Gastrocnemius medialis (tissue), 4 donors: ENCODE data around the gene KLHL29. TPM values are rescaled to one million over a fixed set of nuclear protein-coding genes. Genes with fewer than 3 reads are reported as not detected.
A peak's percentile ranks its signal among the peaks of the same experiment; 100 is the strongest.

Experiments
- ATAC-seq, 2 donors: fragments of 150-250 bp; one replicate each; pipeline ENCODE4 v1.9.1; 2016
- DNase-seq, 2 donors: peaks; one replicate each; pipeline ENCODE4 v3.0.0-alpha.2; 2019
- H3K27ac ChIP-seq, 4 donors: fragments of 200-600 bp; sonication (generic); 1 replicate in 1 of 4; 2 replicates in 3 of 4; pipeline ENCODE4 v1.5.1; 2016 to 2018; ENCODE audit warnings: mild to moderate bottlenecking in 2 of 4, moderate library complexity in 1 of 4
- H3K27me3 ChIP-seq, 3 donors: fragments of 200-600 bp; sonication (generic) in 2 of 3; 1 replicate in 1 of 3; 2 replicates in 2 of 3; pipeline versions ENCODE4 v1.5.1 to v1.6.0; 2016 to 2019; ENCODE audit warnings: mild to moderate bottlenecking in 1 of 3, moderate library complexity in 1 of 3
- H3K36me3 ChIP-seq, 2 donors: fragments of 200-600 bp; sonication (generic) in 1 of 2; one replicate each; pipeline ENCODE4 v1.5.1; 2017 to 2018
- H3K4me1 ChIP-seq, 2 donors: fragments of 200-600 bp; sonication (generic) in 1 of 2; one replicate each; pipeline ENCODE4 v1.5.1; 2016 to 2017; ENCODE audit warnings: mild to moderate bottlenecking in 2 of 2
- H3K4me3 ChIP-seq, 4 donors: fragments of 200-600 bp; sonication (generic) in 3 of 4; 1 replicate in 1 of 4; 2 replicates in 3 of 4; pipeline ENCODE4 v1.5.1; 2016 to 2019; ENCODE audit warnings: mild to moderate bottlenecking in 2 of 4
- H3K9me3 ChIP-seq, 3 donors: fragments of 200-600 bp; sonication (generic) in 2 of 3; 1 replicate in 1 of 3; 2 replicates in 2 of 3; pipeline ENCODE4 v1.5.1; 2016 to 2019
- CTCF ChIP-seq, 5 experiments: fragments of 450-650 bp in 3 of 5; fragments of 200-600 bp in 2 of 5; sonication (generic) in 2 of 5; IDR thresholded peaks in 4 of 5; conservative IDR thresholded peaks in 1 of 5; 1 replicate in 4 of 5; 2 replicates in 1 of 5; pipeline ENCODE4 v1.5.1; 2016 to 2019; ENCODE audit warnings: antibody characterized with exemption in 5 of 5, mild to moderate bottlenecking in 3 of 5, moderate library complexity in 3 of 5
- POLR2A ChIP-seq, 2 donors: fragments of 450-650 bp; IDR thresholded peaks; one replicate each; pipeline ENCODE4 v1.6.1; 2017; ENCODE audit warnings: antibody characterized with exemption in 2 of 2, mild to moderate bottlenecking in 2 of 2, moderate library complexity in 2 of 2
- in situ Hi-C, 4 donors: fragments of 200-750 bp; cut with MboI; loops; one replicate each; pipeline versions ENCODE4 v1.15.0 to v1.8.0; 2017; ENCODE audit warnings: low sequenced_read_pairs in 4 of 4
- intact Hi-C: fragments of 100-400 bp; cut with DNase I; formaldehyde crosslinking; loops from one replicate; pipeline ENCODE4 v1.15.1; 2023; ENCODE audit warnings: low total_unique reads
- total RNA-seq, 4 donors: library from RNA; depleted of rRNA; stranded (reverse); fragments of >200 nt; gene quantifications; one replicate each; pipeline versions ENCODE4 v1.1.0 to v1.2.3, GENCODE V29; 2016

The KLHL29 gene
- total RNA-seq, 4 donors from 2014 or later: 4.3 to 24.9 (median 8.7) TPM

- ATAC-seq: no peak
- intact Hi-C loops (no loop called here), in situ Hi-C loops (no loop called here)
- peaks cover 0 to 7% of the 10 kb centered on the region in 2 donors for H3K36me3 ChIP-seq
- no peak for DNase-seq
- H3K4me1 ChIP-seq: peaks cover 7 to 8% of the 10 kb centered on the region in 2 donors
- TF ChIP-seq CTCF (IDR thresholded peaks at IDR 0.05 in 4 of 5, conservative IDR thresholded peaks at IDR 0.05 in 1 of 5) (no peak), POLR2A (IDR thresholded peaks at IDR 0.05) (no peak)
- H3K27me3 ChIP-seq: no peaks in the 10 kb centered on the region
- H3K27ac ChIP-seq: no peak overlapping the region
- no peaks in the 10 kb centered on the region for H3K9me3 ChIP-seq
- no peak overlapping the region for H3K4me3 ChIP-seq
Measured at GRCh38 chr2:23607925-23608324, 222.9 kb downstream of the KLHL29 start.

- H3K27me3 ChIP-seq: no peaks in the 10 kb centered on the region
- ATAC-seq (no peak), DNase-seq (no peak)
- no peaks in the 10 kb centered on the region for H3K9me3 ChIP-seq
- no peak overlapping the region for H3K27ac ChIP-seq
- in situ Hi-C loops (no loop called here), intact Hi-C loops (no loop called here)
- TF ChIP-seq CTCF (IDR thresholded peaks at IDR 0.05 in 4 of 5, conservative IDR thresholded peaks at IDR 0.05 in 1 of 5) (no peak), POLR2A (IDR thresholded peaks at IDR 0.05) (no peak)
- no peaks in the 10 kb centered on the region for H3K4me1 ChIP-seq
- peaks cover 0 to 7% of the 10 kb centered on the region in 2 donors for H3K36me3 ChIP-seq
- H3K4me3 ChIP-seq: no peak overlapping the region
Measured at GRCh38 chr2:23609254-23609653, 224.3 kb downstream of the KLHL29 start.

- H3K27me3 ChIP-seq: no peaks in the 10 kb centered on the region
- no peak for ATAC-seq
- no peaks in the 10 kb centered on the region for H3K9me3 ChIP-seq
- H3K4me1 ChIP-seq: peaks cover 3 to 5% of the 10 kb centered on the region in 2 donors
- TF ChIP-seq POLR2A (IDR thresholded peaks at IDR 0.05): no peak
- no peak for TF ChIP-seq CTCF (IDR thresholded peaks at IDR 0.05 in 4 of 5, conservative IDR thresholded peaks at IDR 0.05 in 1 of 5)
- H3K27ac ChIP-seq: no peak overlapping the region
- intact Hi-C loops (no loop called here), in situ Hi-C loops (no loop called here)
- no peak for DNase-seq
- peaks cover 0 to 7% of the 10 kb centered on the region in 2 donors for H3K36me3 ChIP-seq
- H3K4me3 ChIP-seq: no peak overlapping the region
Measured at GRCh38 chr2:23611839-23612238, 226.9 kb downstream of the KLHL29 start.

DNA sequence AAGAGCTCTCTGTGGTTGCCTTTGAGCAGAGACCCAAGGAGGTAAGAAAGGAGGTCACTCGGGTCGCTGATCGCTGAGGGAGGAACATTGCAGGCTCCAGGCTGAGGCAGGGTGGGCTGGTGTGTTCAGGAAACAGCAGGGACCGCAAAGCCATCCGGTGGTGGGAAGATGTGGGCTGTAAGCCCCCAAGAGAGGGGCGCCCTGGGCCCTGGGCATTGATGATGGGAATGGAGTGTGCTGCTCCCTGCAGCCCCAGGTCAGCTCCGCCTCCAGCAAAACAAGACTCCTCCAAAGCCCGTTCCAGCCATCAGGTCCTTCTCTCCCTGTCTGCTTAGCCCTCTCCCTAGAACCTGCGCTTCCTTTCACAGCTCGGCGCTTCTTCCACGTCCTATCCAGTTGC lies 229.7 kb downstream of the KLHL29 start:
- intact Hi-C loops: loop anchor here (5.0 kb wide), 1 partner anchor 232 kb away; no protein-coding TSS in a partner anchor

More for the DNA sequence above, 229.7 kb downstream of the KLHL29 start:
- in situ Hi-C loops: no loop called here
- no peak for ATAC-seq
- Histone ChIP-seq H3K4me3 (no peak overlapping the region), H3K27me3 (no peaks in the 10 kb centered on the region), H3K36me3 (peaks cover 0 to 7% of the 10 kb centered on the region in 2 donors), H3K9me3 (no peaks in the 10 kb centered on the region), H3K27ac (peak overlapping the region in 1 of 4 donors; percentile 23), H3K4me1 (peaks cover 15 to 17% of the 10 kb centered on the region in 2 donors)
- TF ChIP-seq POLR2A (IDR thresholded peaks at IDR 0.05): no peak
- no peak for TF ChIP-seq CTCF (IDR thresholded peaks at IDR 0.05 in 4 of 5, conservative IDR thresholded peaks at IDR 0.05 in 1 of 5)
- DNase-seq: no peak
